MV-4-11 (cell line): Measurements from ENCODE around the gene SLC22A15.

ENCODE experiments used
- DNase-seq: peaks from one replicate; lab custom pipeline; 2025; lab: John Stamatoyannopoulos, UW

The SLC22A15 gene

GRCh38 chr1:116099919-116100318 lies 123.6 kb downstream of the SLC22A15 start:
- no peak for DNase-seq

DNA sequence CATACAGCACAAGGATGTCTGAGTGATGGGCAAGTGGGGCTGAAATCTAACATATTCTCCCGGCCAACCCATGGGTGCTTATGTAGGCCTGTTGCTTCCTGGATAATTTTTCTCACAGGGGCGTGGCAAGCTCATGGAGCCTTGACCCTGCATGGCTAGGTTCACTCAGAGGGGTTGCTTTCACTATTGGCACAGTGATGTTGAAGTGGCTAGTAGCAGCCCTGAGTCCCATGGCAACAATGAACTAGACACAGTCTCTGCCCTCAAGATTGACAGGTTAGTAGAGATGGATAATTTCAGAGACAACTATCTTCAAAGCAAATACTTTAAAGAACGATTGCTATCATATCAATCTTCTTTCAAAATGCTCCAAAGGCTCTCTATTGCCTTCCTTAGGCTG lies 128.4 kb downstream of the SLC22A15 start:
- DNase-seq, result no peak

- DNase-seq, result no peak
These were observed 129.7 kb downstream of the SLC22A15 start for GRCh38 chr1:116105996-116106395.

DNA sequence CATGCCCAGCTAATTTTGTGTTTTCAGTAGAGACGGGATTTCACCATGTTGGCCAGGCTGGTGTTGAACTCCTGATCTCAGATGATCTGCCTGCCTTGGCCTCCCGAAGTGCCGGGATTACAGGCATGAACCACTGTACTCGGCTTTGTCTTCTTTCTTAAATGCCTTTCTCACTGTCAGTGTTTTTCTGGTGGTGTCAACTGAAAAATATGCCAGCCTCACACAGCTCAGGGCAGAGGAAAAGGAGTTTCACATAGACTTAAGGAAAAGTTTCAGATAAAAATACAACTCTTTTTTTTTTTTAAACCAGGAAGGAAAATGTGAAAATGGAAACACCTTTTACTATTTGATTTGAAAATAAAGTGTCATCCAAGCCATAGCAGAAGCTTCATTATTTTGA lies 130.3 kb downstream of the SLC22A15 start:
- DNase-seq, result no peak

GRCh38 chr1:116107371-116107770 lies 131.1 kb downstream of the SLC22A15 start:
- DNase-seq, result no peak

GRCh38 chr1:116110567-116111523 lies 134.5 kb downstream of the SLC22A15 start, which contains the start of gene MAB21L3:
Gene MAB21L3 (plus strand): TSS chr1:116111399. CDS start chr1:116112616, 1,217 bp downstream.
- peak; percentile 60 for DNase-seq

- DNase-seq, result no peak
These were observed 135.3 kb downstream of the SLC22A15 start for GRCh38 chr1:116111524-116112021.

GRCh38 chr1:116112388-116113140 lies 136.3 kb downstream of the SLC22A15 start:
- no peak for DNase-seq

DNA sequence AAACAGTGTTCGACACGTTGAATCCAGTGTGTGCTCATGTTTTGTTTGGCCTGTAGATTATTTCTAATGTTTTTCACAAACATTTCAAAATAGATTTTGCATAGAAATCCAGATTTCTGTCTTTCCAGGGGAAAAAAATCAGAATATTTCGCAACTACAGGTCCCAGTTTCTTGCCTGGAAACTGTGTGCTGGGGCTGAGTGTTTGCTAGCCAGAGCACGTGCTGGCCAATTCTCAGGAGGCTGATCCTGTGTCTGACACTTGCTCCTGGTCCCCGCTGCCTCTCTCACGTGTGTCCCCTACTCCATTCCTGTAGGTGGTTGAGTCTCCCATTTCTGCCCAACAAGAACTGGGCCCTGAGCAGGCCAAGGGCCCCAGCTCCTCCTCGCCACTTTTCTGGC lies 137.3 kb downstream of the SLC22A15 start:
- no peak for DNase-seq

DNA sequence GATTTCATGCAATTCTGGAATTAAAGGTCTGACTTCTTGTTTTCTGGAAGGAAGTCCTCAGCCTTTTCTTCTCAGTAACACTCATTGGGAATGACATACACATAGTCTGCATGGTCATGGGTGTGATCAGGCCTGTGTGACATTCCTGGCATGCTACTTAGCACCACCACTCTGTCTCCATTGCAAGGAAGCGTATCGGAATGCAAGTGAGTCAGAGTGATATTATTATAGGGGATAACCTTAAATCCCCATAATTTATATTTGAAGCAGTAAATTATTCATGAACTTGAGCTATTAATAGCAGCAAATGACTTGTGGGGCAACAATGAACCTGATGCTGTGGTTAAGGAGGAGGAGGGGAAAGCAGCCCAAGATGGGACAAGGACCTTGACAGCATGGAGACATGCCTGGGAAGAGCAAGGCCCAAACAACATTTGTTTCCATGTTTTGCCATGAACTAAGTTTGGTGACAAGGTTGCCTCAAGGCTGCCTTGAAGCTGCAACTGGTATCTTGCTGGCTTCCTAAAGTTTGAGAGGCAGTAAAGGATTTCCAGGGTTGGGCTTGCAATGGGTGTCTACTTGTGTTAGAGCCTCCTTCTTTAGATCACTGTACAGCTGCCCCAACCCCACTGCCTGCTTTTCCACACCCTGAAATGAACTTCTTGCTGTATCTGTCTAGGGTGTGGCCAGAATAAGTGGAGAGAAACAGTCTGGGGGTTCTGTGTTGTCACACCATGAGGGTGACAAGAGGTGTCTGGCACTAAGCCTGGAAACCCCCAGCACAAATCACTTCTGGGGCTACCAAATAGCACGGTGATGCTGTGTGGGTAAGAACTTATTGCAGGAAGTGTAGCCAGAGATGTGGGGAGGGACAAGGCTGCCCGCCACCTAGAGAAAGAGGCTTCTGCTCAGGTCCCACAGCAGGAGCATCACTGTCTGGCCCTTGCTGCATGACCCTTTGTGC lies 139.4 kb downstream of the SLC22A15 start:
- DNase-seq, result no peak

- no peak for DNase-seq
These were observed 142.2 kb downstream of the SLC22A15 start for GRCh38 chr1:116118471-116118870.
